NCI-H82 treated with DMSO at 0.1 percent for 48 hours (cell line): ENCODE measurements around the gene TMEM117.
A peak's percentile ranks its signal among the peaks of the same experiment; 100 is the strongest.
"Not testable (repeated sequence)": the region's sequence is repeated elsewhere in the genome, so short reads cannot be mapped to it uniquely, and the experiment has no call there.

Experiments
- DNase-seq: peaks from one replicate; lab custom pipeline; 2025; ENCODE audit not compliant: unreplicated experiment; lab: John Stamatoyannopoulos, UW

The TMEM117 gene

DNA sequence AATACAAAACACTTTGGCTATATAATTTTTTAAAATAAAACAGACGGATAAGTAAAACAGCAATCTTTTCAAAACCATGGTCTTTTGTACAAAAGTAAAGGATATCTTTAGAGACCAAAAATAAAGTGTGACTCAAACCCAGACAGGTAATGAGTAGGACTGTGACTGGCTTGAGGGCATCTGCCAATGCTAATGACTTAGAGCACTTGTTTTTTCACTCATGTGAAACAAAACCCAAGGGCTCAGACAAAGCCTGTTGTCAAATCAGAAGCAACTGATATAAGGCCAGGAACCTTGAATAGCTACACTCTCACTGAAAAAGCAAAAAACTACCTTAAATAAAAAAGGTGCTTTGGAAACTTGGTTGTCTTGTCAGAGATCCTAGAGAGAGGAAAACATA lies 357.4 kb downstream of the TMEM117 start:
- DNase-seq = no peak

DNA sequence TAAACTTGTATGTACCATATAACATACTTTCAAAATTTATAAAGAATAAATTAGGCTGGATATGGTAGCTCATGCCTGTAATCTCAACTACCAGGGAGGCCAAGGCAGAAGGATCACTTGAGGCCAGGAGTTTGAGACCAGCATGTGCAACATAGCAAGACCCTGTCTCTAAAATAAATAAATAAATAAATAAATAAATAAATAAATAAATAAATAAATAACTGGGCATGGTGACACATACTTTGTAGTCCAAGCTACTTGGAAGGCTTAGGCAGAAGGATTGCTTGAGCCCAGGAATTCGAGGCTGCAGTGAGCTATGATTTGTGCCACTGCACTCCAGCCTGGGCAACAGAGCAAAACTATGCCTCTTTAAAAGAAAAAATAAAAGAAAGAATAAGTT lies 359.8 kb downstream of the TMEM117 start:
- not testable (repeated sequence) for DNase-seq

DNA sequence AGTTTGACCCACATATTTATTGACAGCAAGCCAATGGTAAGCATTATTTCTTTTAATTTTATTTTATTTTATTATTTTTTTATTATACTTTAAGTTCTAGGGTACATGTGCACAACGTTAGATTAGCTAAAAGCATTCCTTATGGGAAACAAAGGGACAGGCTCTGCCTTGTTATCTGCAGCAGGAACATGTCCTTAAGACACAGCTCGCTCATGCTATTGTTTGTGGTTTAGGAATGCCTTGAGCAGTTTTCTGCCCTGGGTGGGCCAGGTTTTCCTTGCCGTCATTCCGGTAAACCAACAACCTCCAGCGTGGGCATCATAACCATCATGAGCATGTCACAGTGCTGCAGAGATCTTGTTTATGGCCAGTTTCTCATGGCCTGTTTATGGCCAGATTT lies 370.2 kb downstream of the TMEM117 start:
- DNase-seq = no peak

DNA sequence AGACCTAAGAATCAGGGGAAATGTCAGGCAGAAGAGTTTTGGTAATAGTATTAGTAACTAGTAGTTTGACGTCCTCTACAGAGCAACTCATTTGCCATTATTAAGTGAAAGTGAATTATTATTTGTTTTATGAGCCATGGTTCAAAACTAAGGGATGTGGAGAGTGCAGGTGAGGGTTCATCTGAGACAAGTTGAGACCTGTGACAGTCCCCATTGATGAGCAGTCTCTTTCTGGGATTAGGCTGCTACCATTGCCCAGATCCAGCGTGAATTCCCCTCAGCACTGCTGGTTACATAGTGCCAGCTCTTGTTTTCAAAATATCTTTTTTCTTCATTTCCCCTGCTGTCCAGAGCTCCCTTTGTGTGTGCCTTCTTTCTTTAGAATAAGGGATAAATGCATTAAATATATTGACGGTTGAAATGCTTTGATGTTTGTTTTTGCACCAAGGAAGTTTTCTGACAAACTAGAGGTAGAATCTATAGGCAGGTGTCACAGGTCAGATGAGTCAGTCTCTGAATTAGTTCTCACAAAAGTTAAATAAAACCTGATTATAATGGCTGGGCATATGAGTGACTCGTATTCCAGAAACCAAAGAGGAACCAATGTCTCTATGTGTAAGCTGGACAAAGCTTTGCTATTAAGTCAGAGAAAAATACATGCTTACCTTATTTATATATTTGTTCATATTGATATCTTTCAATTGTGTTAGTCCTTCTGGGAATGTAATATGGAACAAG lies 381.4 kb downstream of the TMEM117 start:
- no peak for DNase-seq

DNA sequence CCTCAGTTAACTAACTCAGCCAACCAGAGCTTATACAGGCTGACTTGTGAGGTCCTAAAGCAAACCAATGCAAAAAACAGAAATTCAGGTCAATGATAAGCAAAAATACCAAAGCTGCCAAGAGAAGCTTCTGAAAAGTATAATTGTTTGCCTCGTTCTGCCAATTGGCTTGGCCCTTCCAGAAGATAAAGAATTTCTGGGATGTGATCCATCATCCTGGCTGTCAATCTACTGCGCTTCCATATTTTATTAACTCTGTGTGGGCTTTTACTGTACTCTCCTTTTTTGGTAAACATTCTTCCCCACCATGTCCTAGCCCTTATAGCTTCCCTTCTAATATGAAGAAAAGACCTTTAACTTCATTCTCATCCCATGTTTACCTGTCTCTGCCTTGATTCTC lies 387.9 kb downstream of the TMEM117 start:
- no peak for DNase-seq

DNA sequence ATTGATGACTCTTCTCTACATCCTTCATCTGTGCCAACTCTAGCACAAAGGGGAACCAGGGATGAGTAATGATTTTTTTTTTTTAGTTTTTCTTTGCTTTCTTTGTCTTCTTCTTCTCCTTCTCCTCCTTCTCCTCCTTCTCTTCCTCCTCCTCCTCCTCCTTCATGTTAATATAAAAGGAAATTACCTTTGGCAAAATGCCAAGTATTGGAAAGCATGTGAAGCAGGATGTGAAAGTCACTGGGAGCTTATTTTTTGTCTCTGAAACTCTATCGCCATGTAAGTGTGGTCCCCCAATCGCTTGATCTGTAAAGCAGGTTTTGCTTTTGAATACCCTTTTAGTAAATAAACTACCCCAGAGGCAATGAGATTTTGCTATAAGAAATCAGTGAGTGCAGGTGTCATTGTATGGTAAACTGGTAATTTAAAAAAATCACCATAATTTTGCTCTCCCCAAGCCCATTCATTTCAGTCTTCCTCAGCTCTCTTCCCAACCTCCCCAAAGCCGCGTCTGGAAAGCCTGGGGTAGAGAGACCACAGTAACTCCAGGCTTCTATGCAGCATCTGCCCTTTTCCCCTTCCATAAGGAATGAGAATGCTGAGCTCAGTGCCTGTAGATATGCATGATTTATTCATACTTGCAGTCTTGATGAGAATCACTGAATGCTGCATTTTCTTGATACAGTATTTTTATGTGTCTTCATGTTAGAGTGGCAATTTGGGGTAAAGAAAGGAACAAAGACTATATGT lies 388.7 kb downstream of the TMEM117 start:
- no peak for DNase-seq

DNA sequence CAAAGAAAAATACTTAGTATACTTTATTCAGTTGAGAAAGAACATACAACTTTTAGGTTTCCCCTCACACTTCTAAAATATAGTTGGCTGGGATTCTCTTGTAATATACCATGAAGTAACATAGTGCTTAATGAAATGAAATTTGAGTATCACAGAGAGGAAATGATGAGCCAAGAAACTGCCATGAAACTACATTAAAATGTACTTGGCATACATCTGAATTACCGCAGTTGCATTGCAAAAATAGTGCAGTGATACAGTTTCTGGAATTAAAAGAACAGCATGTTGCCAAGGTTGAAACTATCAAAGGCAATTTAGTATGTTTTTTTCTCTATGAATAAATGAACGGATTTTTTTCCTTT lies 389.2 kb downstream of the TMEM117 start:
- DNase-seq = no peak

DNA sequence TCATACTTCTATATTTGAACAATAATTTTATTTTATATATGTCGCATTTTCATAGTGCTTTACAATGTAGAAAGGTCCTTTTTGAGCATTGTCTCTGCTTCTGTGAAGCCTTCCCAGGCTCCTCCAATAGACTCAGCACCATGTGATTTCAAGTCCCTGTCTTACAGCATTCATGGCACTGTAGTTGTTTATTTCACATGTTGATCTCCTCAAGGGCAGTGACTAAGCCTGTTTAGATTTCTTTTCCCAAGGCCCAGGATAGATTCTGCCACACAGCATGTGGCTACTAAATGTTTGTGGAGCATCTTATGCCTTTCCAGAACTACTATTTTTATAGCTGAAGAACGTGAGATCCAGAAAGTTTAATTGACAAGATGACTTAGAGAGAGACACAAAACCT lies 391.7 kb downstream of the TMEM117 start:
- no peak for DNase-seq

DNA sequence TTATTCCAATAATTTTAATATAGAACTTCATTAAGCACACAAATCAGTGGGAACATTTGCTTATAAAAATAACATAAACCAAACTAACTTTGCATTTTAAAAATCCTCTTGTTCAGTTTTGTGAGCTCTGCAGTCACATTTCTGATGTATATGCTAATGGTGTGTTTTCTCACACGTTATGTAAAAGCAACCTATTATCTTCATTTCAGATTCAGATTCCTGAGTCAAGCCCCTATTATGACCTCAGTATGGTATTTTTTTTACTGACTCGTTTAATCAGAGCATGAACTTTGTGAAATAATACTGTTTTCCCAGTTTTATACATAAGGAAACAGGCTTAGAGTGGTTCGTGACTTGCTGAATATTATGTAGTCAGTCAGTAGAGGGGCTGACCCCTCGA lies 394.0 kb downstream of the TMEM117 start:
- no peak for DNase-seq

DNA sequence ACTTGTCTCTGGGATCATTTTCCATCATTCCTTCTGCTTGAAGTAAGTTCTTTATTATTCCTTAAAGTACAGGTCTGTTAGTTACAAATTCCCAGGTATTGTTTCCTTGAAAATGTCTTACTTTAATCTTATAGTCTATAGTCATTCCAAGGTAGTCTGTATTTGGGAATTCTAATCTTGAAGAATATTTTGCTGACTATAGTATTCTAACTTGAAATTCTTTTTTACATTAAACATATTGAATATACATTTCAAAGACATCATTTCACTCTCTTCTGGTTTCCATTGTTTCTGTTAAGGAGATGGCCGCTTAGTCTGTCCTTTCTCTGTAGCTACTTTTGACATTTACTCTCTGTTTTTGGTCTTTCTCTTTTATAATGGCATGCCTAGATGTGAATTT lies 399.8 kb downstream of the TMEM117 start:
- DNase-seq = no peak

DNA sequence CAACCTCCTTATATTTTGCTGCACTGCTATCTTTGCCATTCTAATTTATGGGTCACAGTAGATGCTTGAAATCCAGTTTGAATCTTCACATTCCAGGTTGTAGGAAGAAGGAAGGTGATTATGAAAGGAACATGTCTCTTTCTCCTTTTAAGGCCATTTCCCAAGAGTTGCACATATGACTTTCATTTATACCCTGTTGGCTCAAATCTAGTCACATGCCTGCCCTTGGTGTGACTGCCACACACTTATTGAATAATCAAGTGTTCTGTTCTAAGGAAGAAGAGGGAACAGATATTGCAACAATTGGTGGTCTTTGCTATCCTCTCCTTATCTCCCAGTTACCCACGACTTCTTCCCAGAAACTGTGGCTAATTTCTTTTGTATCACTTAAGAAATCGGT lies 404.3 kb downstream of the TMEM117 start:
- DNase-seq = no peak

DNA sequence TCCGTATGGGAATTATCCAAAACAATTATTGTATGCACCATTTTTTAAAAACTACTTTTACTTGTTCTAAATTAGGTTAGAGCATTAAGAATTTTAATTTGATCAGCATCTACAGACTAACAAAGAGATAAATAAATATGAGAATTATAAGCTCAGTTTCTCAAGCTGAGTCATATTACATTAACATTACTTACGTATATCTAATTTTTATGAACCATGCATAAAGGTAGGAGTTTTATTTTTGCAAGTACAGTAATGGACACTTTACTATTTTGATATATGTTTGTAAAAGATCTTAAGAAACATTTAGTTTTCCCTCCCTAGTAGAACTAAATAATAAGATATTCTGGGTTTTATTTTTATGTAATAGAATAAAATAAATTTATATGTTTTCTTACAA lies 410.1 kb downstream of the TMEM117 start:
- DNase-seq = no peak

DNA sequence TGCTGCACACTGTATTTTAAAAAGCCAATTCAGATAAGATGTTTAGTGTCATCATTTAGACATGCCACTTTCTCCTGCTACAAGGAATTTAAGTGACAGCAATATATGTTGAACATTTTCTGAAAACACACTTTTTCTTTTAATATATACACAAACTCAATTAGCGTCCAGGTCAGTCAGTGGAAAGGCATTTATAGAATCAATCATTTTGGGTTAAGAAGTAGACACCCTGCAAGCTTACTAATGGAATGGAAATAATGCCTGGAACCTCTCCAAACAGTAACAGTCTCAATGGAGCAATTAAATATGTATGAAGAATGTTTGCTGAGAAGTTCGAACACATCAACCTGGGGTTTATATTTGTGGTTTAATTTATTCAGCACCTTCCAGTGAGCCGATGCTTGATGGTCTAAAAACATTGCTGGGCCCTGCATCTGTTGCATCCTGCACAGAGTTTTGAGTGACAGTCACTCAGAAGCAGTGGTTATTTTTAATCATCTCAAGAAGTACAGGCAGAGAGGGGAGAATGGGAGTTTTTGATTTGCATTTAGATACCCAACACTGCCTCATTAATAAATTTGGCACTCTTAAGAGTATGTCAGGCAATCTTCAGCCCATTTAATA lies 410.7 kb downstream of the TMEM117 start:
- DNase-seq = no peak

DNA sequence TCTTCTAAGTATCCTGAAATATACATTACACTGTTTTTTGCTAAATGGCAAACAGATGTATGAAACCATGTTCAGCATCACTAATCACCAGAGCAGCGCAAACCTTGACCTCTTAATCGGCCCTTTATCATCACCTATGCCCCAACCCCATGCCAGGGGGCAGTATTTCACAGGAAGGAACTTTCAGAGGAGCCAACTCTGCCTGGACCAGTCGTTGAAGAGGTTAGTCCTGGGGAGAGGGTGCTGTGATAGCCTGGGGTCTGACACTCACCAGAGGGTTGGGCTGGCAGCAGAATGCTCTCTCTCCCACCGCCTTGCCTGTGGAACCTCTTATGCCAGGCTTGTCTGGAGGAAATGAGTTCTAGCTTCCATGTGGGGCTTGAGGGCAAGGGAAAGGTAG lies 411.7 kb downstream of the TMEM117 start:
- DNase-seq = no peak

DNA sequence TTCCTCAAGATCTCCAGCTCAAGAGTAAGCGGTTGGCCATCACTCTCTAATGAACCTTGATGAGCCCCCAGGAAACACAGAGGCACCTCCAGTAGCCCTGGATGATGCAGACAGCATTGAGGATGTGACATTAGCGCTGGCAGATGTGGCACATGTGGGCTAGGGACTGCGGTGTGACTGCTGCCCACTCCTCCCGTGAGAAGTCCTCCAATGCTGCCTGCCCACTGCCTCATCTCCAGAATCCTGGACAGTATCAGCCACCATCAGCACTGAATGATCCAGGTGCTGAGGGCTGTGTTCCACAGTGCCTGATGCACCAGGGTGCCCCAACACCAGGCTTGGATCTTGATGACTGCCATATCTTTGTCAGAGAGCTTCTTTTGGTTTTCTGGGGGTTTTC lies 412.6 kb downstream of the TMEM117 start:
- no peak for DNase-seq

DNA sequence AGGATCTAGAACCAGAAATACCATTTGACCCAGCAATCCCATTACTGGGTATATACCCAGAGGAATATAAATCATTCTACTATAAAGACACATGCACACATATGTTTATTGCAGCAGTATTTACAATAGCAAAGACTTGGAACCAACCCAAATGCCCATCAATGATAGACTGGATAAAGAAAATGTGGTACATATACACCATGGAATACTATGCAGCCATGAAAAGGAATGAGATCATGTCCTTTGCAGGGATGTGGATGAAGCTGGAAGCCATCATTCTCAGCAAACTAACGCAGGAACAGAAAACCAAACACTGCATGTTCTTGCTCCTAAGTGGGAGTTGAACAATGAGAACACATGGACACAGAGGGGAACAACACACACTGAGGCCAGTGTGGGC lies 414.6 kb downstream of the TMEM117 start:
- not testable (repeated sequence) for DNase-seq

DNA sequence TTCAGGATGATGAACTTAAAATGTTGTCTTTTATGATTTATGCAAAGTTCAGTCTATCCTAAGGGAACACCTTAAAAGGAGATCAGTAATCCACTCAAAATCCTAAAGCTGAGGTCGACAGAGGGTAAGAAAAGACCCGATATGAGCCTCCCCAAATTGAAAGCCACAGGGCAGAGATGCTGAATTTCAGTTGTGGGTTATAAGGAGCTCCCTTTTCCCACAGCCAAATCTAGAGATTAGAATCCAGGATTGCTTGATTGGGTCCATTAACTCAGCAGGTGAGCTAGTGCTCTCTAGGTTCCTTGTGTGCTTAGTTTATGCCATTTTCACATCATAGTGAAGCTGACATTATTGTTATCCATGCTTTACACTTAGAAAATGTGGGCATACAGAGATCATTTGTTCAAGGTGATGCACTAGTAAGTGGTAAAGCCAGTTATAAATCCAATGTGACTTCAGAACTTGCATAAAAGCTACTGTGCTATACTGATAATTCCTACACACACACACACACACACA lies 417.5 kb downstream of the TMEM117 start:
- no peak for DNase-seq

DNA sequence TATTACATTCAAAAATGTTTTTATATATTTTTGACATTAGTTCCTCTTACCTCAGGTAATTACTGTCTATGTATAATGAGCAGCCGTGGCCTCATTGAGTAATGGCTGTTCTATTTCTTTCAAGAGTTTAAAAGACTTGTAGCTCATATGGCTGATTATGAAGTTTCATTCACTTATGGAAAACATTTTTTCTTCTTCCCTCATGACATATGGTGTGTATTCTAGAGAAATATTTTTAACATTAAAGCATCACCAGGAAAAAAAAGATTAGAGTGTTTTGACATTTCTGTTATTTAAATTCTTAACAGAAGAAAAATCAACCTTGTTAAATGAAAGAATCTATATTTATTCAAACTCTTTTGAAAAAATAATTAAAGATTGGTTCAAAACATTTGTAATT lies 422.4 kb downstream of the TMEM117 start:
- no peak for DNase-seq

DNA sequence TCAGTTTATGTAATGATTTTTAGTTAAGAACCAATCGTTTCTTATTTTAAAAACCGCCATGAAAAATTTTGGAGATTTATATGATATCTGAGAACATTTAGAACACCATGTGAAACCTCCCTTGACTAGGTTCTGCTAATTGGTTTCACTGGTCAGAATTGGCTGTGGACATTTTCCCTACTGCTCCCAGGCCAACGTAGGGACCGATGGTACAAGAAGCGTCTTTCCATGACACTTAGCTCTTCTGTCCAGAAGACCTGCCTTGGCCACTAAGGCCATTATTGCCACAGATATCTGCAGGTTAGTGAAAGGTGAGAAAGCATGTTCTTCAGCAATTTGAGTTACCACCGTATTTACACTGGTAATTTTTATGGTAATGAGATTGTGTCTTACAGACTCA lies 424.0 kb downstream of the TMEM117 start:
- no peak for DNase-seq

DNA sequence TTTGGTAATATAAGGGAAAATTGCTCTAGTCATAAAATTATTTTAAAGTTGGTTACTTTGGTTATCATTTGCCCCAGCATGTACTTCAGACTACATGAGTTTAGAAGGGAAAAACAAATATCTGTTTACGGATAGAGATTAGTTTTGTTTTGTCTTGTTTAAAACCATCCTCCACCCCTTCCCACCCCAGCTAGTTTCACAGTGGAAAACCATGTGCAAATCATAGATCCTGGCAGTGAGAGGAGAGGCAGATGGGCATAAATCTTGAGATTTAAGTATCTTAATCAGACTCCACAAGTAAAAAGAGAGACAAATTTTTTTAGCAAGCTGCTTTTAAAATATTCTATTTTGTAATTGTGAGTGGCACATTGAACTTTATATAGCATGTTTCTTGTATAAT lies 424.7 kb downstream of the TMEM117 start:
- no peak for DNase-seq

DNA sequence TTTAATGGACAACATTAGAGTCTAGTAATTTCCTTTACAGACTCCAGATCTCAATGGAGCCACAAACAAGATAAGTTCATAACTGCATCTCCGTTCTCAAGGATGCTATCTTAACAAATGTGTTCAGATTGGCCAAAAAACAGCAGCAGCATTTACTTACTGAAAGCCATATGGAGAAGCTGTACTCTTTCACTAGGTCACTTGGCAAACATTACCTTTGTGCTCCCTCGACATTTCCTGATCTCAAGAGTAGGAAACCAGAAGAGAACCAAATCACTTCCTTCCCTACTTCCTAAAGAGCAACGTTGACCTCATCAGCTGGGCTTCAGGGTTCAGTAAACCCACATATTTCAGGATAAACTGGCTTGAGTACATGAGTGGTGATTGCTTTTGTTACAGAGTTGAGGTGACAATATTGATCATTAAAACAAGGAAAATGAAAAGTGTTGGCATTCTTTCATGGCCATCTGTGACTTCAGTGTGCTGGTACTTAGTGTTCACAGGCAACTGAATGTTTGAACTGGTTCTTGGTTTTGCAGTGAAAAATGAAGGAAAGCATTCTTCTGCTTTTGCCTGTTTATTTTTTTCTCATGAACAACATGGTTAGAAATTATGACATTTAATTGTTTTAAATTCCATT lies 449.6 kb downstream of the TMEM117 start:
- DNase-seq = no peak

DNA sequence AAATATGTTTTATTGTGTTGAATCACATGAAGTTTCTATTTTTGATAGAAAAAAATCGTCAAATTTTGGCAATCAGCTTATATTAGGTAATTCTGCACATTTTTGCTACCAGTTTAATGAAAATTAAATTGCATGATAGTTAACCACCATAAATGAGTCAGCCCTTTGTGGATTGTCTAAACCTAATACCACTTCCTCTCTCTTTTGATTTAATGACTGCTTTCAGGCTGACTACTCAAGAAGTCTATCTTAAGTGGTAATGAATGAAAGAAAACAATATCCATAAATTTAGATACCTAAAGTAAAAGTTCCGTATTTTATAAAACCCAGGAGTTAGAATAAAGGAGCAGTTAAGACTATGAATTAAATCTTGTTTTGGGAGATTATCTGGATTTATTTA lies 450.5 kb downstream of the TMEM117 start:
- DNase-seq = peak; percentile 60
